ENCODE data around the gene LRRC49.

Gene LRRC49

DNA sequence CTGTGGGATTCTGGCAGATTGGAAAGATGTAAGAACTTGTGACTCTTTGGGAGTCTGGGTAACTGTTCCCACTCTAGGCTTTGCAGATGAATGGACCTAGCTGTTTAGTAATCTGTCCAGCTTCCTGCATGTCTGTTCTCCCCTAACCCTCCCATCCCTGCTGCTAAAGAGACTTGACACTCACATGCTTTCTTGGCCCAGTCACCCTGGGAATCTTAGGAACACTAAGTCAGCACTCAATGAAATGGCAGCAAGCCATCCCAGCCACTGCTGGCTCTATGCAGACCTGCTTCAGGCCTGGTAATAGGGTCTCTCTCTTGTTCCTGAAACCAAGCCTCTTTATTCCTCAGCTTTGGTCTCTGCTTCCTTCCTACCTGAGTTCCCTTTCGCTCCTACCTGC lies 158.9 kb downstream of the LRRC49 start:
- in situ Hi-C loops (cut with MboI; ENCODE audit: low pct_unique_long_range_greater_than_20kb, low sequenced_read_pairs, unreplicated experiment) = no loop called here
- no peak for DNase-seq (ENCODE audit: low spot score)
- TF ChIP-seq, protein P1, sequence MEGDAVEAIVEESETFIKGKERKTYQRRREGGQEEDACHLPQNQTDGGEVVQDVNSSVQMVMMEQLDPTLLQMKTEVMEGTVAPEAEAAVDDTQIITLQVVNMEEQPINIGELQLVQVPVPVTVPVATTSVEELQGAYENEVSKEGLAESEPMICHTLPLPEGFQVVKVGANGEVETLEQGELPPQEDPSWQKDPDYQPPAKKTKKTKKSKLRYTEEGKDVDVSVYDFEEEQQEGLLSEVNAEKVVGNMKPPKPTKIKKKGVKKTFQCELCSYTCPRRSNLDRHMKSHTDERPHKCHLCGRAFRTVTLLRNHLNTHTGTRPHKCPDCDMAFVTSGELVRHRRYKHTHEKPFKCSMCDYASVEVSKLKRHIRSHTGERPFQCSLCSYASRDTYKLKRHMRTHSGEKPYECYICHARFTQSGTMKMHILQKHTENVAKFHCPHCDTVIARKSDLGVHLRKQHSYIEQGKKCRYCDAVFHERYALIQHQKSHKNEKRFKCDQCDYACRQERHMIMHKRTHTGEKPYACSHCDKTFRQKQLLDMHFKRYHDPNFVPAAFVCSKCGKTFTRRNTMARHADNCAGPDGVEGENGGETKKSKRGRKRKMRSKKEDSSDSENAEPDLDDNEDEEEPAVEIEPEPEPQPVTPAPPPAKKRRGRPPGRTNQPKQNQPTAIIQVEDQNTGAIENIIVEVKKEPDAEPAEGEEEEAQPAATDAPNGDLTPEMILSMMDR (IDR thresholded peaks at IDR 0.05; ENCODE audit: extremely low read depth, insufficient read depth, missing control alignments) = no peak

DNA sequence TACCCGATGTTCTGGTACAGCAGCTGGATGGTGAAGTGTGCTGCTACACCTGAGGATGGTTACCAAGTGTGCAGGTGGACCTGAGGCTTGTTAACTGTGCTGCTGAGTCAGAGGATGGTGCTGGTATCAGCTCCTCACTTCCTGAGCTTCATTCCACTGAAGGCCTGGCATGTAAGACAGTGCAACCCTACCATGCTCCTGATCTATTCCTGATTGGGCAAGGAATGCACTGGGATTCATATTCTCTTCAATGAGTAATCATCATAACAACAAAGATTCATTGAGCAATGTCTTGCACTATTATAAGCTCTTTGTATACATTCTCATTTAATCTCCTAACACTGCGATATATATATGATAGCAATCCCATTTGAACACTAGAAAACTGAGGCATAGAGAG lies 159.7 kb downstream of the LRRC49 start:
- in situ Hi-C loops (cut with MboI; ENCODE audit: low pct_unique_long_range_greater_than_20kb, low sequenced_read_pairs, unreplicated experiment) = no loop called here
- DNase-seq (ENCODE audit: low spot score) = no peak
- TF ChIP-seq, protein P1 (IDR thresholded peaks at IDR 0.05; ENCODE audit: extremely low read depth, insufficient read depth, missing control alignments) = no peak

DNA sequence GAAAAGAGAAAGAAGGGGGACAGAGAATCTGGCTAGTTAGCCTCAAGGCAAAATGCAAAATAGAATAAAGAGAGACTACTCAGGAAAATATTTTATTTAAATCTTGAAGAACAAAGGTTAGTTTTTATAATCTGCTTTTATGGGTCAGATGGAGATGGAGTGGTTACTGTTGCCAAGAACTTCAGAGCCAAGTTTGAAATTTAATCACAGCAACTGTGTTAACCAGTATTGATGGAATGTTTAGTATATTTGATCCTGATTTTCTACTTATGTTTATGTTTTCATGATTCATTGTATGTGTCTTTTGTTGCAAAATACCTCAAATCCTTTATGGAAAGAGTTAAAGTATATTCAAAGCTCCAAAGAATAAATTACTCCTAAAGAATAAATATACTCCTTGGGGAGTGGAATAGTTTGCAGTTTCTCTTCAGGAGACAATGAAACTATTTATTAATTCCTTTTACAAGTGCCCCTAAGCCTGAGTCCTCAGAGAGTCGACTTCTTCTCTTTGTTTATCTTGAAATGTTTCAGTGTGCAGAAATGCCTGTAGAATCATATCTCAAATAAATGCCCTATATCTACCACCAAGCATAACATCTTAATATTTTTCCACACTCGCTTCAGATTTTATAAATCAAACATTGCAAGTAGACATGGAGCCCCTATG lies 161.8 kb downstream of the LRRC49 start:
- in situ Hi-C loops (cut with MboI; ENCODE audit: low pct_unique_long_range_greater_than_20kb, low sequenced_read_pairs, unreplicated experiment) = no loop called here
- TF ChIP-seq, protein P1 (IDR thresholded peaks at IDR 0.05; ENCODE audit: extremely low read depth, insufficient read depth, missing control alignments) = no peak
- no peak for DNase-seq (ENCODE audit: low spot score)

DNA sequence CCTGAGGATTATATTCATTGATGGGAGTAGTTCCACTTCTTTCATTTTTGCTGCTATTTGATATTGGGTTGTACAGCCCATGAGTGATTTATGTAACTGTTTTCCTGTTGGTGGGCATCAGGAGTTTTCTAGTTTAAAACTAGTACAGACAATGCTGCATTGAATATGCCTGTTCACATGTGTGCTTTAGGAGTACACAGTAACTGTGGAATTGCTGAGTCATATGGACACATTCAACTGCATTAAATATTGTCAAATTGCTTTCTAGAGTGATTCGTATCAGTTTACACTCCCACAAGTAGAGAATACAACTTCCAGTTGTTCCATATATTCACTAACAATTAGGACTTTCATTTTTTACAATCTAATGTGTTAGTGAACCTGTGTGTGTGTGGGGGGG lies 162.8 kb downstream of the LRRC49 start:
- DNase-seq (ENCODE audit: low spot score) = no peak
- TF ChIP-seq, protein P1 (IDR thresholded peaks at IDR 0.05; ENCODE audit: extremely low read depth, insufficient read depth, missing control alignments) = no peak
- in situ Hi-C loops (cut with MboI; ENCODE audit: low pct_unique_long_range_greater_than_20kb, low sequenced_read_pairs, unreplicated experiment) = no loop called here

DNA sequence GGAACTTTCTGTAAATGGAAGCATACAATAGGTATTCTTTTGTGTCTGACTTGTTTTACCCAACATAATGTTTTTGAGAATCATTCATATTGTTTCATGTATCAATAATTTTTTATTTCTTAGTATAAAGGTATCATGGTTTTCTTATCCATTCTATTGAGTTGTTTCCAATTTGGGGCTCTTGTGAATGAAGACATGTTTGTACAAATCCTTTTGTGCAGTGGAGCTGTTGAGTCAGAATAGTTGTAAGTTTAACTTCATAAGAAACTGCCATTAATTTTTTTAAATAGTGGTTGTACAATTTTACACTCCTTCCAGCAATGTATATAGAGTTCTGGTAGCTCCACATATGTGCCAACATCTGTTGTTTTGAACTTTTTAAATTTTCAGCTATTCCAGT lies 163.5 kb downstream of the LRRC49 start:
- DNase-seq (ENCODE audit: low spot score) = no peak
- in situ Hi-C loops (cut with MboI; ENCODE audit: low pct_unique_long_range_greater_than_20kb, low sequenced_read_pairs, unreplicated experiment) = no loop called here
- TF ChIP-seq, protein P1 (IDR thresholded peaks at IDR 0.05; ENCODE audit: extremely low read depth, insufficient read depth, missing control alignments) = no peak

DNA sequence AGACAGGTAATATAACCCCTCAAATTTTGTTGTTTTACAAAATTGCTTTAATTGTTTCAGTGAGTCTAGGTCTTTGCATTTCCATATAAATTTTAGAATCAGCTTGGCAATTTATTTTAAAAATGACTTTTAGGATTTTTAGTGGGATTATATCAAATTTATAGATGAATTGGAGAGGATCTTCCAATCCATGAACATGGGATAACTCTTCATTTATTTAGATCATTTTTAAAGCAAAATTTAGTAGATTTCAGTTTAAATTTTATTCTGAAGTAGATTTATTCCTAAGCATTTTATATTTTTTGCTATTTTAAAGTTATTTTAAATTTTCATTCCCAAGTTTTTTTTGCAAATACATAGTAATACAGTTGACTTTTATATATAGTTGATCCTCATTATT lies 164.5 kb downstream of the LRRC49 start:
- in situ Hi-C loops (cut with MboI; ENCODE audit: low pct_unique_long_range_greater_than_20kb, low sequenced_read_pairs, unreplicated experiment) = no loop called here
- TF ChIP-seq, protein P1 (IDR thresholded peaks at IDR 0.05; ENCODE audit: extremely low read depth, insufficient read depth, missing control alignments) = no peak
- no peak for DNase-seq (ENCODE audit: low spot score)
